Right ventricle myocardium inferior (tissue), 1 donor: ENCODE measurements around the gene CRB2. TPM values are rescaled to one million over a fixed set of nuclear protein-coding genes. Genes with fewer than 3 reads are reported as not detected.
A peak's percentile ranks its signal among the peaks of the same experiment; 100 is the strongest.

Experiments used
- ATAC-seq: fragments of 200-7000 bp; cut with Tn5 transposase; one replicate; pipeline ENCODE4 v1.9.1; 2020; ENCODE audit warnings: mild to moderate bottlenecking, moderate library complexity
- DNase-seq: peaks from one replicate; pipeline ENCODE4 v3.0.0; 2021; ENCODE audit errors: missing footprints
- intact Hi-C: fragments of 100-400 bp; cut with DNase I; formaldehyde crosslinking; loops from one replicate; pipeline ENCODE4 v1.11.0; 2022
- long read RNA-seq: library from polyadenylated mRNA; unstranded; transcript quantifications from one replicate; pipeline ENCODE4 v2.0.0, GENCODE V29; 2021
- total RNA-seq: library from RNA; stranded (reverse); fragmentation: NEBNext Ultra II Directional; extraction: Animal tissue kit (Norgen Biotek cat#: 25700); gene quantifications from one replicate; pipeline ENCODE4 v1.2.1, GENCODE V29; 2021
- donor health status: DM: no; HTN: yes; CAD: no; lungs with severe emphysema.

Gene CRB2
- 0.08 TPM for total RNA-seq
- long read RNA-seq: 0 reads

- intact Hi-C loops: no loop called here
- ATAC-seq: no peak
- no peak for DNase-seq
Observed at GRCh38 chr9:123355761-123356431, at the start of gene CRB2. Gene CRB2, plus strand, starts transcription at chr9:123356197. Its CDS starts 64 bp downstream, at chr9:123356261.

DNA sequence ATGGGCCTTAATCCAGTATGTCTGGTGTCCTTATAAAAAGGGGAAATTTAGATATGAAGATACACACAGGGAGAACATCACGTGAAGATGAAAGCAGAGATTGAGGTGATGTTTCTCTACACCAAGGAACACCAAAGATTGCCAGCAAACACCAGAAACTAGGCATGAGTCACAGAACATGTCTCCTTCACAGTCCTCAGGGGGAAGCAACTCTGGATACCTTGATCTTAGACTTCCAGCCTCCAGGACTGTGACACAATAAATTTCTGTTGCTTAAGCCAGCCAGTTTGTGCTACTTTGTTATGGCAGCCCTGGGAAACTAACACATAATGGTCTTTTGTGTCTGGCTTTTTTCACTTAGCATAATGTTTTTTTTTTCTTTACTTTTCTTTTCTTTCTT is 46.4 kb upstream of the CRB2 start:
- no peak for DNase-seq
- intact Hi-C loops: no loop called here
- ATAC-seq: no peak

DNA sequence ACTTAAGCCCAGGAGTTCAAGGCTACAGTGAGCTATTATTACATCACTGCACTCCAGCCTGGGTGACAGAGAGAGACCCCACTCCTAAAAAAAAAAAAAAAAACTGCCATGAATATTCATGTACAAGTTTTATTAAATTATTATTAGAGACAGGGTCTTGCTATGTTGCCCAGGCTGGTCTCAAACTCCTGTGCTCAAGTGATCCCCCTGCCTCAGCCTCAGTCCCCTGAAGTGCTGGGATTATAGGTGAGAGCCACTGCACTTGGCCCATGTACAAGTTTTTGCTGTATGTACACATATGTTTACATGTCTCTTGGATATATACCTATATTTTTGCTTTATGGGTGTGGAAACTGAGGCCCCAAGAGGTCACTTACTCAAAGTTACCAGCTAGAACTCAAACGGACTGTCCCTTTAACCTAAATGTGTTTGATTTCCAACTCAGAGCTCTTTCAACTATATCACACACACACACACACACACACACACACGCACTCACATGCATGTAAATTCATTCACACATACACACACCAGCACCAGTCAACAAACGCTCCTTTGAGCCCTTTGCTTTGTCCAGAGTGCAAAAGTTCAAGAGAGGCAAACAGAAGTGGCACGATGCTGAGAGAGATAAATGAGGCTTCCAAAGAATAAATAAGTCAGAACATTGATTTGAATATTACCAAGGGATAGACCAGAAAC is 45.3 kb upstream of the CRB2 start:
- ATAC-seq: no peak
- intact Hi-C loops: no loop called here
- DNase-seq: no peak

DNA sequence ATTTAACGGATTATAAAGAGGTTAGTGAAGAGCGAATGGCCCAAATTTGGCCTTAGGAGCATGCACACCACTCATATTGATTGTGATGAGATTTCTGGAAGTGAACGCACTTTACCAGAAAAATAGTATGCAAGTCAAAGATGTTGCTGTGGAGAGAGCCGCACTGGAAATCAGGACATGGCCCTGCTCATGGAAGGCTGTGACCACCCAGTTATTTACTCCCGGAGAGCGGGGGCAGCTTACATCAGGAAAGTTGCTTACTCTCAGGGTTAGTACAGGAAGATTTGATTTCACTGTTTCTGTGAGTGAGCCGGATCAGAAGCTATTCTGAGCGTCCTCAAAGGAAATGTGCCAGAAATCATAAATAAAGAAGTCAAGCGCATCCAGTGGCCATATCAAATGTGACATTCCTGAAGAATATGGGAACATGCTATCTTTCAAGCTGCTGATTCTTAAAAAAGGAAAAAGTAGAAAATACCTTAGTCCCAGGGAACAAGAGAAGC is 44.7 kb upstream of the CRB2 start:
- intact Hi-C loops: no loop called here
- DNase-seq (no peak), ATAC-seq (no peak)

GRCh38 chr9:123312306-123312877 is 43.6 kb upstream of the CRB2 start:
- intact Hi-C loops: no loop called here
- DNase-seq: peak; percentile 11
- no peak for ATAC-seq

GRCh38 chr9:123314617-123315016 is 41.4 kb upstream of the CRB2 start:
- intact Hi-C loops: no loop called here
- ATAC-seq (no peak), DNase-seq (no peak)

DNA sequence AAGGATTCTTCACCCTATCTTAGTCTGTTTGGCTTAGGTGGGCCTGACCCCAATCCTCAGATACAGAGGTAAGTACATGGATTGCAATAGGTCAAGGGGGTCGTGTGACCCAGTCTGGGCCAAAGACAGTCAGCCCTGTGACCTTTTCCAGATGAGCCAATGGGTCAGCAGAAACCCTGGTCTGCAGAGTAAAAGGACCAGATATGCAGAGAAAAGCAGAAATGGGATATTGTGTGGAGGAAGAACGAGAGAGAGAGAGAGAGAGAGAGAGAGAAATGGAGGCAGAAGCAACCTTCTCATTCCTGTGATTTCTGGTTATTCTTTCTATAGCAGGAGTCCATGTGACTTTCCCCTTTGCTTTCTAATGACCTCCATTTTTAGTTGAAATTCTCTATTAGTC is 40.4 kb upstream of the CRB2 start:
- DNase-seq (no peak), ATAC-seq (no peak)
- intact Hi-C loops: no loop called here

- intact Hi-C loops: no loop called here
- DNase-seq (no peak), ATAC-seq (no peak)
Observed at GRCh38 chr9:123316053-123316718, 39.8 kb upstream of the CRB2 start.

- DNase-seq (peak; percentile 51), ATAC-seq (no peak)
- intact Hi-C loops: no loop called here
Observed at GRCh38 chr9:123318202-123318601, 37.8 kb upstream of the CRB2 start.

DNA sequence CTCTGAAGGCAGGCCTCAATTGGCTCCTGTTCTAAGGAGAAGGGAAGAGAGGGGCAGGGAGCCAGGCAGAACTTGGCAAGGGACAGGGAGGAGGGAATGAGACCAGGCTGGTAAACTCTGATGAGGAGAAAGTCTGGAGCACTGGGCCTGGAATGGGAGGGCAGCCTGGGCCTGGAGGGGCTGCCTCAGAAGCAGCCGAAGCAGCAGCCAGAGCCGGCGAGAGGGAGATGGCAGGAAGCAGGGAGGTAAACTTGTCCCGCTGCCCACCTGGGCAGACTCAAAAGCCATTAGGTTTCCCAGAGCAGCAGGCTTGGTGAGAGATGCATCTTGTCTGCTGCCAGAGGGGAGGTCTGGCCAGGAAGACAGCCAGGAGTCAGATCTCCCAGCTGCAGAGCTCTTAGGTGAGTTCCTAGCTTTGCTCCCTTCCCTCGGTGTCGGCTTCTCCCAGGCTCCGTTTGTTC is 37.0 kb upstream of the CRB2 start:
- ATAC-seq: peak; percentile 45
- peak; percentile 53 for DNase-seq
- intact Hi-C loops: no loop called here

GRCh38 chr9:123319541-123320339 is 36.3 kb upstream of the CRB2 start:
- DNase-seq (peak; percentile 32), ATAC-seq (no peak)
- intact Hi-C loops: loop anchor here (5.0 kb wide), 1 partner anchor 37 kb away; no protein-coding TSS in a partner anchor

DNA sequence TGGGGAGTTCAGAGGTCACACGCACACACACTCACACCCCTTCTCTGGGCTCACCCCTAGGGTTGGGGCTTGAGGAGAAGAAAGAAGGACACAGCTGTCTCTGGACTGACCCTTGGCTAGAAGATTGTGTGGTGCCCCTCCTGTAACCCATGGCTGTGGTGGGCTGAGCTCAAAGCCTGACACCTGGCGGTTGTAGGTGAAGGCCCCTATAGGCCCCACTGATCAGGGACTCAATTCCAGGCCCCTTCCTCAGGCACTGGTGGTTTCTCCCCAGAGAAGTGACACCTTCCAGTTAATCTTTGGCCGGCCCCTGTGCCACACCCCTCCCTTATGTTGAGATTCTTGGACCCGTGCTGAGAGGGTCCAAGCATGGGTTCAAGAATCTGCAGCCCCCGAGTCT is 35.2 kb upstream of the CRB2 start:
- DNase-seq (peak; percentile 30), ATAC-seq (no peak)
- intact Hi-C loops: loop anchor here (5.0 kb wide), 1 partner anchor 39 kb away; no protein-coding TSS in a partner anchor

GRCh38 chr9:123321616-123322272 is 34.3 kb upstream of the CRB2 start:
- ATAC-seq: no peak
- peak; percentile 6 for DNase-seq
- intact Hi-C loops: loop anchor here (5.0 kb wide), 1 partner anchor 39 kb away; no protein-coding TSS in a partner anchor

DNA sequence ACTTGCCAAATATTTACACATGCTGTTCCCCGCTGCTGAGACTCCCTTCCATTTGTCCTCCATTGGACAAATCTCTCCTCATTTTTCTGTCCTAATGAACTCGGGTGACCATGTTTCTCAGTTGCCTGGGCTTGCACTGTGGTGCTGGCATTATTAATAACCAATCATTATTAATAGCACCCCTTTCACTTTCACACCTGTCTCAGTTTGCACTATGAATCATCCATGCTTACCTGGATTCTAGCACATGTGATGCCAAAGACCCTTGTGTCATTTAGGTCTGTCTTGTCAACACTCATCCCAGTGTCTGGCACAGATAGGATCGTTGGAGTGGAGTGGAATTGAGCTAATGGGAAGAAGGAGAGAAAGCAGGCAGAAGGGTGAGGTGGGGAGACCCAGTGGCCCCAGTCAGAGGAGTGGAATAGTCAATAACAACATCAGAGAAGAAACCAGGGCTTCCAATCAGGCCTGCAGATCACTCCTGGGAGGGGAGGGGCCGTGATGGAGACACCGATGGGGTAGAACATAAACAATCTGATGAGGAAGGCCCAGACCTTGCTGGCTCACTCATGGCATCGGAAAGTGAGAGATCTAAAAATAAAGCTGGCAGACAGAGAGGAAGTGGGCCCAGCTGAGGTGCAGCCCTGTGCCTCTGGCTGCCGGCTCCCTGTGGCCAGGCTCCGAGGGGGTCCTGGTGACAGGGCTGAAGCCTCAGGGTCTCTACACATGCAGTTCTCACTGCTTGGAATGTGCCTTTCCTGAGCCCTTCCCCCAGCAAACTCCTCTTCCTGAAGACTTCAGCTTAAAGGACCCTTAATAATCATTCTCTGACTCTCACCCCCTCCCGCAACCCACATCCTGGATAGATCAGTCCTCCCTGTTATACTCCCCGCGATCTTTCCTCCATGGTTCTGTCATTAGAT is 33.5 kb upstream of the CRB2 start:
- peak; percentile 35 for DNase-seq
- peak; percentile 62 for ATAC-seq
- intact Hi-C loops: loop anchor here (5.0 kb wide), 1 partner anchor 40 kb away; no protein-coding TSS in a partner anchor

GRCh38 chr9:123323196-123324013 is 32.6 kb upstream of the CRB2 start:
- DNase-seq (no peak), ATAC-seq (no peak)
- intact Hi-C loops: loop anchor here (5.0 kb wide), 1 partner anchor 41 kb away; no protein-coding TSS in a partner anchor

- ATAC-seq (no peak), DNase-seq (peak; percentile 14)
- intact Hi-C loops: loop anchor here (5.0 kb wide), 1 partner anchor 42 kb away; no protein-coding TSS in a partner anchor
Observed at GRCh38 chr9:123324767-123325183, 31.2 kb upstream of the CRB2 start.
